ENCODE data around the gene KCTD14. TPM values are rescaled to one million over a fixed set of nuclear protein-coding genes. Genes with fewer than 3 reads are reported as not detected.

Gene KCTD14
- total RNA-seq, 1 donor from 2014 or later = 0.96 TPM

DNA sequence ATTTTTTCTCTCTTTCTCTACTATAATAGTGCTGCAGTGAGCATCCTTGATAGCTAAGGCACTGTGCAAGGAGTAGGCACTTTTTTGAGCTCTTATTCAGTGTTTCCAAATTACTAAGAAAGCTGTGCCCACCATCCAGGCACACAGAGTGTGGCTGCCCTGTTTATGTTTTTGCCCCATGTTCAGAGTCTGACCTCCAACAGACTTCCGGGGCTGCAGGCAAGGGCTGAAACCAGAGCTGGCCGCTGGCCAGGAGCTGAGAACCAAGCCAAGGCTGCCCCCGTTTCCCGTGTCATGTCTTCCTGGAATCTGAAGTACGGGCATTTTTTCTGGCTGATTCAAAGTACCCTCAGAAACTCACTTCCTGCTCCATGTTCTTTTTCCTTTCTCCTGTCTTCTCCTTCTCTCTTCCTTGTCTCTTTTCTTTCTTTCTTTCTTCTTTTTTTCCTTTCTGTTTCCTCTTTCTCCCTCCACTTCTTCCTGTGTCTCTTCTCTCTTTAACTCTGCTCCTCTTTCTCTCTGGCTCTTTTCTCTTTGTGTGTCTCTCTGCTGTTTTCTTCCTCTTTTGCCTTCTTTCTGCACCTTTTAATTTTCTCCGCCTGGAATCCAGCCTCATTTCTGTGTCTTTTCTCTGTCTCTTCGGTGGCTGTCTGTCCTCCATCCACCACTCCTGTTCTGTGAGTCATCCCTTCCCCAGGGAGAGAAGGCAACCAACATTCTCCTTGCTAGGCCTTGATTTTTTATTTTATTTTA lies 17.0 kb upstream of the KCTD14 start:
- peaks cover 2 to 12% of the 10 kb centered on the region in 2 donors for H3K4me1 ChIP-seq
- TF ChIP-seq, protein P1, sequence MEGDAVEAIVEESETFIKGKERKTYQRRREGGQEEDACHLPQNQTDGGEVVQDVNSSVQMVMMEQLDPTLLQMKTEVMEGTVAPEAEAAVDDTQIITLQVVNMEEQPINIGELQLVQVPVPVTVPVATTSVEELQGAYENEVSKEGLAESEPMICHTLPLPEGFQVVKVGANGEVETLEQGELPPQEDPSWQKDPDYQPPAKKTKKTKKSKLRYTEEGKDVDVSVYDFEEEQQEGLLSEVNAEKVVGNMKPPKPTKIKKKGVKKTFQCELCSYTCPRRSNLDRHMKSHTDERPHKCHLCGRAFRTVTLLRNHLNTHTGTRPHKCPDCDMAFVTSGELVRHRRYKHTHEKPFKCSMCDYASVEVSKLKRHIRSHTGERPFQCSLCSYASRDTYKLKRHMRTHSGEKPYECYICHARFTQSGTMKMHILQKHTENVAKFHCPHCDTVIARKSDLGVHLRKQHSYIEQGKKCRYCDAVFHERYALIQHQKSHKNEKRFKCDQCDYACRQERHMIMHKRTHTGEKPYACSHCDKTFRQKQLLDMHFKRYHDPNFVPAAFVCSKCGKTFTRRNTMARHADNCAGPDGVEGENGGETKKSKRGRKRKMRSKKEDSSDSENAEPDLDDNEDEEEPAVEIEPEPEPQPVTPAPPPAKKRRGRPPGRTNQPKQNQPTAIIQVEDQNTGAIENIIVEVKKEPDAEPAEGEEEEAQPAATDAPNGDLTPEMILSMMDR (IDR thresholded peaks at IDR 0.05) = no peak
- no peaks in the 10 kb centered on the region for H3K9me3 ChIP-seq
- peak overlapping the region in 1 of 2 donors; percentile 39 for H3K4me3 ChIP-seq
- peak overlapping the region; percentile 81 to 84 for H3K27ac ChIP-seq
- H3K27me3 ChIP-seq = no peaks in the 10 kb centered on the region
- intact Hi-C loops (cut with DNase I) = loop anchor here (1.0 to 10.0 kb wide), 2 partner anchors 46 to 525 kb away; partner anchors contain the start of gene INTS4
- no peaks in the 10 kb centered on the region for H3K36me3 ChIP-seq
- peak in 1 of 2 donors; percentile 86 for DNase-seq (ENCODE audit: low spot score in 2 of 2)

DNA sequence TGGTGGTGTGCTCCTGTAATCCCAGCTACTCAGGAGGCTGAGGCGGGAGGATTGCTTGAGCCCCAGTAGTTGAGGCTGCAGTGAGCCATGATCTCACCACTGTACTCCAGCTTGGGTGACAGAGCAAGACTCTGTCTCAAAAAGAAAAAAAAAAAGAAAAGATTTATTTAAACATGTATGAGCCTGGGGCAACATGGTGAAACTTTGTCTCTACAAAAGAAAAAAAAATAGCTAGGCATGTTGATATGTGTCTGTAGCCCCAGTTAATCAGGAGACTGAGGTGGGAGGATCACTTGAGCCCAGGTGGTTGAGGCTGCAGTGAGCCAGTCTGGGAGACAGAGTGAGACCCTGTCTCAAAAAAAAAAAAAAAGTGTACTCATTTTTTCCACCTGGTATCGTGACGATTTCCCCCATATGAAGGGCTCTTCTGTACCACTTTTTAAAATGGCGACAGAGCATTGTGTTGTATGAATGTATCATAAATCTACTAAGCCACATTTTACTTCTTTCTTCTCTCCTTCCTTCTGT lies 16.4 kb upstream of the KCTD14 start:
- DNase-seq (ENCODE audit: low spot score in 2 of 2) = no peak
- Histone ChIP-seq H3K9me3 (no peaks in the 10 kb centered on the region), H3K27ac (peak overlapping the region; percentile 81 to 84), H3K36me3 (no peaks in the 10 kb centered on the region), H3K4me3 (no peak overlapping the region), H3K4me1 (peaks cover 2 to 12% of the 10 kb centered on the region in 2 donors), H3K27me3 (no peaks in the 10 kb centered on the region)
- TF ChIP-seq, protein P1 (IDR thresholded peaks at IDR 0.05) = no peak
- intact Hi-C loops (cut with DNase I) = no loop called here

DNA sequence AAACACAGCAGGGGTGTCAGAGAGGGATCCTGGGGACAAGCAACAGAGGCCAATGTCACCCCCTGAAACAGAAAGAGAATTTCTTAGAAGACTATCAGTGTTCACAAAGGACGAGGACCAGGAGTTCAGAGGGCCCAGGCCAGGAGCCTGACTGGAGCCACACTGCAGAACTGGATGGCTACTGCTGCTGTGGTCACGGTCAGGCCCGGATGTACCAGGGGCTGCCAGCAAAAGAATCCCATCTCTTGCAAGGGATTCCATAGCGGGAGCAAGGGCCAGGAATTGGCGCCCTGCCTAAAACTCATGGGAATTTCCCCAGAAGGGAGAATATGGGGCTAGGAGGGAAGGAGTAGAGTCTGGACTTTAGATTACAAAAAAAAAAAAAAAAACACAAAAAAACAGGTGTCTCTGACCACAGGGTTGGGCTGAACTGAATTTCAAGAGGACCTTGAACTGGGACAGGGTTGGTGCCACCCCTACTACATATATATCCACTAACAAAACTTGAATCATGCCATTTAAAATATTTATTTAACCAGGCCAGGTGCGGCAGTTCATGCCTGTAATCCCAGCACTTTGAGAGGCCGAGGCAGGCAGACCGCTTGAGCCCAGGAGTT lies 15.7 kb upstream of the KCTD14 start:
- Histone ChIP-seq H3K27ac (no peak overlapping the region), H3K27me3 (no peaks in the 10 kb centered on the region), H3K9me3 (no peaks in the 10 kb centered on the region), H3K4me1 (peaks cover 2 to 12% of the 10 kb centered on the region in 2 donors), H3K36me3 (no peaks in the 10 kb centered on the region), H3K4me3 (no peak overlapping the region)
- intact Hi-C loops (cut with DNase I) = no loop called here
- TF ChIP-seq, protein P1 (IDR thresholded peaks at IDR 0.05) = no peak
- DNase-seq (ENCODE audit: low spot score in 2 of 2) = no peak

DNA sequence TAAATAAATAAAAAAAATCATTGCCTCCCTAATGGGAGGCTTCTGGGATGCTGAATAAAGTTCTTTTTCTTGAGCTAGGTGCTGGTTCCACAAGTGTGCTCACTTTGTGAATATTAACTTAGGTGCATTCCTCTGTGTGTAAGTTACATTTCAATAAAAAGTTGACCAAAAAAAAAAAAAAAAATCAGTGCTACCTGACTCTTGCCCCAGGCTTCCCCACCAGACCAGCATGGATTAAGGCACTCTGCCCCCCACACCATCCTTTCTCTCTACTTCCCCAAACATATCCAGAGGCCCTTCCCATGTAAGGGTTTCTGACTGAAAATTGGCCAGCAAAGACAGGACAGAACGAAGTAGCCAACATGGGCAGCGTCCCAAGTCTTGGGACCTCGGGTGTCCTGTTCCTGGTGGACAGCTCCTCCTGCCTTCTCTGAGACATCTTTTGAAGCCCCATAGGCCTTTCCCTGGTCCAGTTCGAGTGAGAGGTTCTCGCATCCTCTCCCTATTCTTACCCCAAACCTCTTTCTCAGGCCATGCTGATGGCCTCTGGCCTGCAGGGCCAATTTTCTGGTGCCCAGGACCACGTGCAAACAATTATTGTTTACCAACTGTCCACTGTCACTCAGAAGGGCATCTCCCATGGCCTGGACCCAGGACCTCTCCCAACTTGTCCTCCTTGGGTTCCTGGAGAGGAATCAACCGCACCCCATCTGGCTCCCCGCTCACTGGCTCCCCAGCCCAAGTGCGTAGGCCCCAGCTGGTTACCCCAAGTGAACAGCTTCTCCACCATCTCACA lies 14.9 kb upstream of the KCTD14 start:
- Histone ChIP-seq H3K27ac (no peak overlapping the region), H3K4me1 (peaks cover 2 to 12% of the 10 kb centered on the region in 2 donors), H3K27me3 (no peaks in the 10 kb centered on the region), H3K9me3 (no peaks in the 10 kb centered on the region), H3K36me3 (no peaks in the 10 kb centered on the region), H3K4me3 (no peak overlapping the region)
- intact Hi-C loops (cut with DNase I) = no loop called here
- no peak for DNase-seq (ENCODE audit: low spot score in 2 of 2)
- TF ChIP-seq, protein P1 (IDR thresholded peaks at IDR 0.05) = no peak

DNA sequence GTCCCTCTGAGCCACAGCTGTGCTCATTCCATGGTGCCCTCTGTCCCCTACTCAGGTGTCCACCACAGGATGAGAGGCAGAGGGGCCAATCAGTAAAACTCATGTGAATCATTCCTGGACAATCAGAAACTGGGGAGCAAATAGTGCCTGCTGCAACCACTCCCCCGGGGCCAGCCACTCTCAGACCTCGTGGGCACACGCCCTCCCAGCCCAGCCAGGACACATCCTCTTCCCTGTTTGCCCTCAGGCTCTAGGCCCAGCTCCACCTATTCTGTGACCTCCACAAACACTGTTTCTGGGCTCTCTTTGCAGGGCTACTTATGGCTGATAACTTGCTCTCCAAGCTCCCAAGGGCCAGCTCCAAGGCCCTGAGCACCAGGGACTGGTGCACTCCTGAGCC lies 14.0 kb upstream of the KCTD14 start:
- intact Hi-C loops (cut with DNase I) = no loop called here
- peaks cover 2 to 12% of the 10 kb centered on the region in 2 donors for H3K4me1 ChIP-seq
- TF ChIP-seq, protein P1 (IDR thresholded peaks at IDR 0.05) = no peak
- H3K27me3 ChIP-seq = no peaks in the 10 kb centered on the region
- no peak overlapping the region for H3K4me3 ChIP-seq
- H3K9me3 ChIP-seq = no peaks in the 10 kb centered on the region
- no peaks in the 10 kb centered on the region for H3K36me3 ChIP-seq
- DNase-seq (ENCODE audit: low spot score in 2 of 2) = no peak
- H3K27ac ChIP-seq = no peak overlapping the region
